HEK293 (cell line): ENCODE data around the gene ZNF593.

ENCODE experiments used
- CTCF ChIA-PET: fragments of 350-600 bp; formaldehyde crosslinking; extraction: SDS; loops from one replicate; lab custom pipeline; 2021; ENCODE audit warnings: antibody characterized with exemption; lab: Yijun Ruan, JAX
- POLR2A ChIA-PET: fragments of 300-600 bp; formaldehyde crosslinking; extraction: SDS; loops from one replicate; lab custom pipeline; 2020; ENCODE audit warnings: antibody characterized with exemption, inconsistent platforms; lab: Yijun Ruan, JAX
- H3K27ac ChIP-seq: fragments of 200-500 bp; sonication (Bioruptor generic); 2 replicates; pipeline ENCODE4 v1.5.1; 2014; ENCODE audit warnings: low read depth, low read length, control low read depth, inconsistent platforms; ENCODE audit errors: extremely low read depth
- H3K36me3 ChIP-seq, 2 experiments: fragments of 200-500 bp in 1 of 2; sonication (Bioruptor generic) in 1 of 2; 1 replicate in 1 of 2; 2 replicates in 1 of 2; pipeline ENCODE4 v1.5.1; 2014 to 2017; ENCODE audit warnings: inconsistent platforms in 2 of 2, low read length in 2 of 2; ENCODE audit not compliant: control insufficient read depth in 2 of 2, insufficient read depth in 1 of 2
- H3K4me1 ChIP-seq: fragments of 200-500 bp; sonication (Bioruptor generic); 2 replicates; pipeline ENCODE4 v1.5.1; 2014; ENCODE audit warnings: mild to moderate bottlenecking, low read length, inconsistent platforms; ENCODE audit not compliant: control insufficient read depth, insufficient read depth
- H3K4me3 ChIP-seq: 2 replicates; pipeline ENCODE4 v1.5.1; 2011; ENCODE audit warnings: low read depth, mild to moderate bottlenecking, control low read depth, low read length, moderate library complexity
- H3K9me3 ChIP-seq: fragments of 200-500 bp; sonication (Bioruptor generic); 2 replicates; pipeline ENCODE4 v1.5.1; 2014; ENCODE audit warnings: low read depth, low read length, inconsistent platforms; ENCODE audit not compliant: control insufficient read depth, insufficient read depth
- CTCF ChIP-seq: fragments of 450-650 bp; formaldehyde crosslinking; IDR thresholded peaks from 2 replicates; pipeline ENCODE4 v1.5.1; 2016; ENCODE audit warnings: missing biosample characterization, missing genetic modification characterization
- GLIS1 ChIP-seq: fragments of 450-650 bp; formaldehyde crosslinking; IDR thresholded peaks from 2 replicates; pipeline ENCODE4 v1.5.1; 2016; ENCODE audit warnings: missing biosample characterization, missing genetic modification characterization
- INSM2 ChIP-seq: fragments of 450-650 bp; formaldehyde crosslinking; IDR thresholded peaks from 2 replicates; pipeline ENCODE4 v1.5.1; 2016; ENCODE audit warnings: missing biosample characterization, missing genetic modification characterization
- ZBTB21 ChIP-seq: fragments of 450-650 bp; formaldehyde crosslinking; IDR thresholded peaks from 2 replicates; pipeline ENCODE4 v1.5.1; 2017; ENCODE audit warnings: missing biosample characterization, missing genetic modification characterization
- ZFP3 ChIP-seq: fragments of 450-650 bp; formaldehyde crosslinking; IDR thresholded peaks from 2 replicates; pipeline ENCODE4 v1.5.1; 2016; ENCODE audit warnings: low read depth, missing biosample characterization, missing genetic modification characterization
- ZNF148 ChIP-seq: fragments of 450-650 bp; formaldehyde crosslinking; IDR thresholded peaks from 2 replicates; pipeline ENCODE4 v1.5.0; 2017; ENCODE audit warnings: missing biosample characterization, missing genetic modification characterization, borderline replicate concordance
- ZNF174 ChIP-seq: fragments of 450-650 bp; formaldehyde crosslinking; IDR thresholded peaks from 2 replicates; pipeline ENCODE4 v1.5.0; 2017; ENCODE audit warnings: missing biosample characterization, mild to moderate bottlenecking, missing genetic modification characterization
- ZNF18 ChIP-seq: fragments of 450-650 bp; formaldehyde crosslinking; IDR thresholded peaks from 2 replicates; pipeline ENCODE4 v1.5.1; 2016; ENCODE audit warnings: missing biosample characterization, missing genetic modification characterization
- ZNF23 ChIP-seq: fragments of 450-650 bp; formaldehyde crosslinking; IDR thresholded peaks from 2 replicates; pipeline ENCODE4 v1.5.1; 2016; ENCODE audit warnings: missing biosample characterization, missing genetic modification characterization, borderline replicate concordance
- ZNF280D ChIP-seq: fragments of 450-650 bp; formaldehyde crosslinking; IDR thresholded peaks from 2 replicates; pipeline ENCODE4 v1.5.1; 2016; ENCODE audit warnings: missing biosample characterization, missing genetic modification characterization
- ZNF341 ChIP-seq: fragments of 450-650 bp; formaldehyde crosslinking; IDR thresholded peaks from 2 replicates; pipeline ENCODE4; 2016; ENCODE audit warnings: low read depth, missing biosample characterization, missing genetic modification characterization
- ZNF366 ChIP-seq: fragments of 450-650 bp; formaldehyde crosslinking; conservative IDR thresholded peaks from 2 replicates; pipeline ENCODE4 v1.5.1; 2016; ENCODE audit warnings: missing biosample characterization, missing genetic modification characterization
- ZNF394 ChIP-seq: fragments of 450-650 bp; formaldehyde crosslinking; IDR thresholded peaks from 2 replicates; pipeline ENCODE4 v1.5.1; 2016; ENCODE audit warnings: missing biosample characterization, missing genetic modification characterization, mild to moderate bottlenecking, moderate library complexity, borderline replicate concordance
- ZNF404 ChIP-seq: fragments of 450-650 bp; formaldehyde crosslinking; IDR thresholded peaks from 2 replicates; pipeline ENCODE4 v1.5.1; 2017; ENCODE audit warnings: missing biosample characterization, missing genetic modification characterization
- ZNF530 ChIP-seq: fragments of 450-650 bp; formaldehyde crosslinking; IDR thresholded peaks from 2 replicates; pipeline ENCODE4 v1.5.1; 2016; ENCODE audit warnings: low read depth, missing biosample characterization, missing genetic modification characterization
- ZNF654 ChIP-seq: fragments of 450-650 bp; formaldehyde crosslinking; IDR thresholded peaks from 2 replicates; pipeline ENCODE4 v1.5.1; 2016; ENCODE audit warnings: low read depth, missing biosample characterization, missing genetic modification characterization
- ZNF785 ChIP-seq: fragments of 450-650 bp; formaldehyde crosslinking; IDR thresholded peaks from 2 replicates; pipeline ENCODE4 v1.5.1; 2016; ENCODE audit warnings: missing biosample characterization, missing genetic modification characterization

ZNF593 gene

GRCh38 chr1:26191739-26192138 lies 22.0 kb downstream of the ZNF593 start:
- CTCF ChIA-PET: interaction anchor here (0.6 to 4.1 kb wide), 3 partner anchors 43 to 152 kb away, joined by 3 to 32 read pairs (median 5); partner anchors contain the start of gene CEP85
- Histone ChIP-seq H3K9me3 (no peaks in the 10 kb centered on the region), H3K27ac (no peak overlapping the region), H3K4me3 (no peak overlapping the region), H3K4me1 (no peaks in the 10 kb centered on the region), H3K36me3 (no peaks in the 10 kb centered on the region)
- POLR2A ChIA-PET: no interaction called here
- no peak for TF ChIP-seq ZNF366 (tag by site-specific recombination)
- TF ChIP-seq ZNF394 (tag by site-specific recombination): no peak
- TF ChIP-seq ZNF280D: no peak
- TF ChIP-seq ZNF404 (tag by site-specific recombination): no peak
- no peak for TF ChIP-seq ZNF785 (tag by site-specific recombination)
- no peak for TF ChIP-seq ZNF174 (tag by site-specific recombination)
- no peak for TF ChIP-seq ZNF23 (tag by site-specific recombination)
- no peak for TF ChIP-seq GLIS1 (tag by site-specific recombination)
- no peak for TF ChIP-seq ZNF654 (tag by site-specific recombination)
- no peak for TF ChIP-seq ZFP3 (tag by site-specific recombination)
- no peak for TF ChIP-seq ZNF530 (tag by site-specific recombination)
- TF ChIP-seq ZNF148: no peak
- no peak for TF ChIP-seq CTCF (tag by site-specific recombination)
- no peak for TF ChIP-seq ZNF18
- no peak for TF ChIP-seq INSM2
- TF ChIP-seq ZBTB21 (tag by site-specific recombination): no peak
- no peak for TF ChIP-seq ZNF341 (tag by site-specific recombination)
- TF ChIP-seq, all 188 proteins: peak for 0
